NCI-H187 treated with DMSO at 0.1 percent for 48 hours (cell line): ENCODE results near the gene HDAC4.

Experiments
- DNase-seq: peaks from one replicate; lab custom pipeline; 2025; lab: John Stamatoyannopoulos, UW

The HDAC4 gene

DNA sequence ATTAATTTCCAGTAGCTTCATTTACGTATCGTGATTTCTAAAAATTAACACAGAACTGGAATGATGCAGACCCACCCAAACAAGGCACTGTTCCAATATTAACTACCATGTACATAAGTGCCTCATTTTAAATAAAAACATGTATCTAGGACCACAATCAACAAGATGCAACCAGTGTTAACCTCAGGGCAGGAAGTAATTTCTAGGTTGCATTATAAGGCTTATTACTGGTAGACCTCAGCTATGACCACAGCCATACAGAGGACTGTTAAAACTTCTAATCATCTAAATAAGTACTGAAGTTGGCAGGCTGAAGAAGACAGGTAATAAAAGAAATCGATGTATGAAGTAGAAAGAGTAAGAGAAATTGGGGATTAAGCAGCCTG, 262.9 kb downstream of the HDAC4 start:
- no peak for DNase-seq

DNA sequence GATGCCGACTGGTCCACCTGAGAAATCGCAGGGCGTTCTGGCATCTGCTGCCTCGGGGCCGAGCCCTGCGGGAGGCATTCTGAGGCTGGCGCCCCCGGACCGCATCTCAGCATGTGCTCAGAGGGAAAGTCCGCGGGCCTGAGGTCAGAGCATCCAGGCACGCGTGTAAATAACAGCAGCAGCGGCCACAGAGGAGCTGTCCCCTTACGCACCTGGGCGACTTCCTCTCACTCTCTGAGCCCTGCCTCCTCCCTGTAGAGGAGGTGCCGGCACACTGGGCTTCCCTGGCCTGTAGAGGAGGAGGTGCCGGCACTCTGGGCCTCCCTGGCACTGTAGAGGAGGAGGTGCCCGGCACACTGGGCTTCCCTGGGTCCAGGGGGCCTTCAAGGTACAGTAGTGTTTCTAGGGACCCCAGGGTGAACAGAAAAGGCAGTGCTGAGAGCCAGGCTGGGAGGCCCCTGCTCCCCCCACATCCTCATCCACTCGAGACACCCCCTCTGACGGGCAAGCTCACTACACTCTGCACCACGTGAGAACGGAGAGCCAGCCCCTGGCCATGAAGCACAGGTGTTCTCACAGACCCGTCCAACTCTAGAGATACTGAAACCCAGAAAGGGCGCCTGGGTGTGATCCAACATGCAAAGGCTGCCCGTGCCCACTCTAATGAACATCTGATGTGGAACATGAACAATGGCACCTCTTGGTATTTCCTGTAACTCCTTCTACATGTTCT, 263.5 kb downstream of the HDAC4 start:
- DNase-seq: no peak

DNA sequence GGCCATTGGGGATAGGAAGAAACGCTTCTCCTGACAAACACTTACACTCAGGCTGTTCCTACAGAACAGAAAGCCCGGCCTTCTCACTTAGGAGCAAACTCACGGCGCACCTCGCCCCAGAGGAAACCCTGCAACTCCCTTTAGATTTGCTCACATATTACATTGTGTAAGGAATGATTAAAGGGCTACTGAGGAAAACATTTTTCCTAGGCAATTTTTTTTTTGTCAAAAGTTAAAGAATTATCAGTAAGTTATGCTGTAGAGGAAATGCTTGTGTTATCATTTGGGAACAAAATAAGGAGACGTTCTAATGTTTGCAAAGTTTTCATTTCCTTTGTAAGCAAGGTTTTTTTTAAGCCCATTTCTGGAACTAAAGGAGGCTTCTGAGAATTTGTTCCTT, 264.1 kb downstream of the HDAC4 start:
- no peak for DNase-seq

DNA sequence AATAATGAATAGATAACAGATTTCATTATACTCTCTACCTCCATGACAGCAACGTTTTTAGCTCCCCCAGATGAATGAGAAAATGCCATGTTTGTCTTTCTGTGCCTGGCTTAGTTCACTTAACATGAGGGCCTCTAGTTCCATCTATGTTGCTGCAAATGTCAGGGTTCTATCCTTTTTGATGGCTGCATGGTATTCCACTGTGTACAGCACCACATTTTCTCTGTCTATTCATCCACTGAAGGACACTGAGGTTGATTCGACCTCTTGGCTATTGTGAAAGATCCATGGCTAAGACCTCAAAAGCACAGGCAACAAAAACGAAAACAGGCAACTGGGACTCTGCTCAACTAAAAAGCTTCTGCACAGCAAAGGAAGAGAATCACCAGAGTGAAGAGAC, 264.6 kb downstream of the HDAC4 start:
- DNase-seq: no peak

DNA sequence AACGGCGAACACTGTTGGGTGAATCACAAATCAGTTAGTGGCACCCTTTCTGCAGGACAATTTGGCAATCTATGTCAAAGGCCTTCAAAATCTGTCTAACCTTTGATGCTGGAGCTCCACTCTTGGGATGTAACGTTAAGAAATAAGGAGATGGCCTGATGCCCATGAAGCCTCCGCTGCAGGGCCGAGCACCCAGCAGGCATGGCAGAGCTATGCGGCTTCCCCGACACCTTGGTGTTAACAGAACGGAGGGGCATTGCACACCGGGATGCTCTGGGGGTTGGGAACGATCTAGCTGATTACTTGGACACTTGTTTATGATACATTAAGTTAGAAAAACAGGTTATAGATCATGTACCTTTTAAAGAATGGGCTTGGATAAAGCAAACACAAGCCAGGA, 265.3 kb downstream of the HDAC4 start:
- no peak for DNase-seq

DNA sequence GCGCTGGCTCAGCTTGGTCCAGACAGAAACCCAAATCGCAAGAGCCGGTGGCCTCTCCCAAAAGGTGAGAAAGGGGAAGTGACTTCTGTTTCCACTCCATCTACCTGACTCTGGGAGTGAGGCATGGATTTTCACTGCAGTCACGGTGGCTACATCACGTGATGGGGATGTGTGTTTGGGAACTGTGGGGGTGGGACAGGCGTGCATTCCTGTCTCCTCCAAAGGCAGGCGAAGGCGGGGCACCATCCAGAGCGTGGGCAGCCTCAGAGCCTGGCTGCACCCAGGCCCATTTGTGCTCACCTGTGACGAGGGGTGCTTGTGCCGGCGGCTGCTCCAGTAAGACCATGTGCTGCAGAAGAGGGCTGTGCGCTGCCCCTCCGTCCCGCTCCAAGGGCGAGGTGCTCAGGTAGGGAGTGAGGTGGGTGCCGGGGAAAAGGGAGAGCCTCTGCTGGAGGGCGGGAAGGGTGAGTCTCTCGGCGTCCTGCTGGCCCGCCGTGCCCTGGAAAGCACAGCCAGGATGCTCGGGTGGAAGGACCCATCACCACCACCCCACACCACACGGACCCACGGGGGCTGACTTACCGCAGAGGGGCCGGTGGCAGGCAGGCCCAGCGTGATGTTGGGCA, 266.8 kb downstream of the HDAC4 start:
- DNase-seq: no peak

DNA sequence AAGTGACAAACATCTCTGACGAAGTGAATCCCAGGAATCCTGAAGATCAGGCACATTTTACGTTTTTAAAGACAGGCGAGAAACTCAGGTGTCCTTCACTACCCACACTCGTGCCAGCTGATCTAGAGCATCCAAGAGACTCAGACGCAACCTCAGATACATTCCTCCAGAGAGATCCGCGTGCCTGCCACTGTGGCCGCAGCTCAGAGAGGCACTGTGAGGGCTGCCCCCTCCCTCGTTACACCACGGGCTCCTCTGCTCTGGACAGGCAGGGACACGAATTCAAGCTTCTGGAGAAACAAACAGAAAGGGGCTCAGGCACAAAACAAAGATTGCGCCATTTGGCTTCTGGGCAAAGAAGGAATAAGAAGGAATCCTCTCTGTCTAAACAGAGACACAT, 268.0 kb downstream of the HDAC4 start:
- no peak for DNase-seq

DNA sequence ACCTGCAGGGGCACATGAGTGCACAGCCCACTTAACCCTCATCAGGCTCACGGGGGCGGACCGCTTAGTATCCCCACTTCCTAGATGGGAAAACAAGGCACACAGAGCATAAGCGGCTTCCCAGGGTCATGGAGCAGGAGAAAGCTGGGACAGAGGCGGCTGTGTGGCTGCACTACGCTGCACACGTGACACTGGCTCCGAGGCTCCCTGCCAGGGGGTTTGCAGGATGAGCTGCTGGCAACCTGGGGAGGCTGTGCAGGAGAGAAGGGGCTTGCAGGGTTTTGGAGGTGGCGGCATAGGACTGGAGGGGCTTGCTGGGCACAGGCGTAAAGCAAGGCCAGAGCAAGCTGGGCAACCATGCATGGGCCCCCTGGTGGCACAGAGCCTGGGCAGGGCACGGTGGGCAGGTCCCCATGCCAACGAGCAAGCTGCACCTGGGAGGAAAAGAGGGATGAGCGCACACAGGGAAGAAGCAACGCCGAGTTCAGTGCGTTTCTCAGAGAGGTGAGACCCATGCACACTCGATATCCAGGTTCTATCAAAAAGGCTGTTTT, 268.6 kb downstream of the HDAC4 start:
- DNase-seq: no peak

DNA sequence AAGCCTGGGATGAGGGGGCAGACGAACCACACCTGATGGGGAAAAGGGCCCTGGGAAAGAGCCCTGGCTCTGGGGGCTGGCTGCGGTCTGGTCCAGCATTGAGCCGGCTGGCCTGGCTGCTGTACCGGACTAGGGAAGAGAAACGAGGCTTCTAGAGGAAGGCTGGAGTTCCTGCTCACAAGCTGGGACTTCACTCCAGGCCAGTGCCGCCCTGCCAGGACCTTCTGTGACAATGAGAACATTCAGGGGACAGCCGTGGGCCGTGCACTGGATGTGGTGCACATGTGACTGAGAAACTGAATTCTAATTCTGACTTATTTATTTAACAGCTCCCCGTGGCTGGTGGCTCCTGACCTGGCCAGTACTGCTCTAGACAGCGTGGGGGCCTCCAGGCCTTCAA, 269.3 kb downstream of the HDAC4 start:
- no peak for DNase-seq

DNA sequence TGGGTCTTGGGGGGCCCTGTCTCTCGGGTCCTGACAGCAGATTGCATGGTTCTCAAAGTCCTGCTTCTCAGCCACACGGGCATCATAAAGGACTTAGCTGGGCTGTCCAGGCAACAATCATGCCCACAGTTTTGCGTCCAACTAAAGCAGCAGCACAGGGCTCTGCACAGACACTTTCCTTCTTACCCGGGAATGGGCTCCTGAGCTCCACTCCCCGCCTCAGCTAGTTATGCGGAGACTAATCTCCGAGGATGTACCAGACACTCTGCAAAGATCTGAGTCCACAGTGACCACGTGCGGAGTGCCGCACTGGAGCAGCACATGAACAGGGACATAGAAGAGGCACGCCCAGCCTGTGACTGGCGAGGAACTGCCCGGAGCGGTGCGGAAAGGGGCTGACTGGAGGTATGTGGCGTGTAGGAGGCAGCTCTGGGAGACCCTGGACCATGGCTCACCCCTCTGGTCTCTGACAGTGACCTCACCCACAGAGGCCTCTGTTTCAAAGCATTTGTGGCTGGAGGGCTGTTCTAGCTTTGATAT, 270.0 kb downstream of the HDAC4 start:
- no peak for DNase-seq

DNA sequence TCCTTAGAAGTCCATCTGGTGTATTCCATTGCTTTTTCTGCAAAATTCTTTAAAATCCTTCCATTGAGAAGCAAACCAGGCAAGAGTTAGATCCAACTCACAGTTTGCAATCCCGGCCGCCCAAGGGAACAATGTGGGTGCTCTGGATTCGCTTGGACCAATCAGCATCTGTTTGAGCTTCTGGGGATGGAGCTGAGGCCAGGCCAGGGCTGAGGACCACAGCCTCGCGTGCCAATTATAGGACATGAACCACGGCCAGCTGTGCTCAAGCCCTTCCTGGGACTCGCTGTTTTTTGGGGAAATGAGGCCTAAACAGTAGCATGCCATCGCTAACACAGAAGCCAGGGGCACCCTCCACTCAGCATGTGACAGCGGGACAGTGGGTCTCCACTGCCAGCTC, 270.8 kb downstream of the HDAC4 start:
- no peak for DNase-seq

DNA sequence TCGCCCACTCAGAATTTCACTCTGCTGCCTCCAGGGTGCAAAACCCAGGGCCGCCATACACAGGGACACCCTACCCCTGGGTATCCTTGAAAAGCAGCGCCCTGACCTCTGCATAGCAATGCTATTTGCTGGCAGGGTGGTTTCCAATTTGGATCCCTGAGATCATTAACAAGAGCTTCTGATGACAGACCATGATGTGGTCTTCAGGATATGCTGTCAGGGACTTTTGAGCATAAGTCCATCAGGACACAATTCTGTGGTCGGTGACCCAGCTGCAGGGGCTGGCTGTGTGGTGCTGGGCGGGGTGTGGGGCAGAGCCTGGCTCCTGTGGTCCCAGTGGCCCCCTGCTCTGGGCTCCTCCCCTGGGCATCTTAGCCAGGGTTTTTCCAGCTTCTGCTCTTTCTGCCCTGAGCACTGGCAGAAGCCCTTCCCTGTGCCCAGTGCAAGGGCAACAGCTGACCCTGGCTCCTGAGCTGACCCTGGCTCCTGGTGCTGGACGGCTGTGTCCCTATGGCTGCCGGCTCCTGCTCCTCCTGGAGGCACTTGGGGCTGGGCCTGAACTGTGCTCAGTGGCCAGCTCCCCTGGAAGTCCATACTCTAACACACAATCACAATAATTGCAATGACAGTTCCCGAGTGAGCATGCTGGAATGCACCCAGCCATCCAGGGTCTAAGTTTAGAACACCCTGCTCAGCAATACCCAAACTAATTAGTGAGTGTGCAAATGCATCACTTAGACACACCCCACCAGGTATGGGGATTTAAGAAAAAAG, 271.5 kb downstream of the HDAC4 start:
- no peak for DNase-seq

DNA sequence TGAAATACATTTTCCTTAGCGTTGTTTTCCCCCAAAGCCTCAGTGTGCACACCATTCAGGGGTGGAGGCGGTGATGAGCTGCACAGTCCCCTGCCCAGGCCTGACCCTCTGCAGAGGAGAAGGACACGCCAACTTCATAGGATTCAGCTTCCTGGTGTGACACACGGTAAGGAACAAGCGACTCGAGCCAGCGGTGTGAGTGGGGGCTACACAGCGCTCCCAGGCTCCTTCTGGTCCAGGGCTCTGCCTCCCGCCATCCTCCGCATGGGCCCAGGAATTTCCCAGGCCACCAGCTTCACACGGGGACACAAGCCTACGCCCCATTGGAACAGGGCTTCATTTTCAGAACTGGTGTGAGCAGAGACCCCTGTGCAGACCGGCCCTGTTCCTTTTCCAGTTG, 272.1 kb downstream of the HDAC4 start:
- no peak for DNase-seq

DNA sequence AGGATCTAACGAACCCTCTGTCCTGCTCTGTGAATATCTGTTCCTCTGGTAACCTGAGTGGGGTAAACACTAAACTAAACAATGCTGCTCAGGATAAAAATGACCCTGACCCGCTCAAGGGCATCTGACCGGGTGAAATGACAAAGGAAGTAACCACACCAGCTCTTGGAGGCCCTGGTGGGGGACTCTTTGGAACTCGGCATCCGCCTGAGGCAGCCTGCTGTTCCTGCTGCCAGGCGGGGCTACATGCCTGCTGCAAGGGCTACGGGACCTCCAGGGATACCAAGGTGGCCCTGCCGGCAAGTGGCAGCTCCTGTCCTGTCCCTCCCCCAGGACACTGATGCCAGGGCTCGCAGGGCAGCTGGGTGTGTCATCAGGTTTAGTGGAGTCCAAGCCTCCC, 273.3 kb downstream of the HDAC4 start:
- DNase-seq: no peak

DNA sequence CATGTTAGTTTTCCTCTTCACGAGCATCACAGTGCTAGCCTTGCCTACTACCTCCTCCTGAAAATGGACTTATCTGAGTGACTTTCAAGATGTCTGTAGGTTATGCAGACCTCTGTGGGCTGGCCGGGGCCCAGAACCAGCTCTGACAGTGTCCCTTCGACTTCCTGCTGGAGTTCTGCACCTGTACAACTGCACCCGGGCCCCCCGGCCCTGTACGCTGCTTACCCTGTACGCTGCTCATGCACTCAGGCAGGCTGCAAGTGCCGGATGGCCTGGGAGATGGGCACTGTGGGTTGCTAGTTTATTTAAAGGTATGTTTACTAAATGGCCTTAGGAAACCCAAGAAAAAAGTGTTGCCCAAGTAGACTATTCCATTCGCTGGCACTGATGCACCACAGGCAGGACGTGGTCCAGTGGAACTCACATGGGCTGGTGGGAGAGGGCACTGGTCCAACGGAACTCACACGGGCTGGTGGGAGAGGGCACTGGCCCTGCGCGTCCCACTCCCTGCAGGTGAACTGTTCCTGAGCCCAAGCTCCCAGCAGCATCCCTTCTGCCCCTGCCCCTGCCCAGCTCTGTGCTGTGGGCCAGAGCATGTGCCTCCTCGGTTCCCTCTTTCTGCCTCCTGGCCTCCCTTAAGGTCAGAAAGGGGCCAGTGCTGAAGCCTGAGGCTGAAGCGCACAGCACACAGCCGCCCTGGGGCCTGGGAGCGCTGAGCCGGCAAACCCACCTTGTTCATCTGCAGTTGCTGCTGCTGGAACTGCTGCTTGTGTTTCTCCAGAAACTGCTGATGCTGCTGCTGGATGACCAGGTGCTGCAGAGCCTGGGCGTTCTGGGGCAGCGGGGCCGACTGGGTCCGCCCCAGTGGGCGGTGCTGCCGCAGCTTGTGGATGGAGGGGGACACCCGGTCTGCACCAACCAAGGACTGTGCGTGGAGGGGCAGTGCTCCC, 274.8 kb downstream of the HDAC4 start:
- DNase-seq: no peak

DNA sequence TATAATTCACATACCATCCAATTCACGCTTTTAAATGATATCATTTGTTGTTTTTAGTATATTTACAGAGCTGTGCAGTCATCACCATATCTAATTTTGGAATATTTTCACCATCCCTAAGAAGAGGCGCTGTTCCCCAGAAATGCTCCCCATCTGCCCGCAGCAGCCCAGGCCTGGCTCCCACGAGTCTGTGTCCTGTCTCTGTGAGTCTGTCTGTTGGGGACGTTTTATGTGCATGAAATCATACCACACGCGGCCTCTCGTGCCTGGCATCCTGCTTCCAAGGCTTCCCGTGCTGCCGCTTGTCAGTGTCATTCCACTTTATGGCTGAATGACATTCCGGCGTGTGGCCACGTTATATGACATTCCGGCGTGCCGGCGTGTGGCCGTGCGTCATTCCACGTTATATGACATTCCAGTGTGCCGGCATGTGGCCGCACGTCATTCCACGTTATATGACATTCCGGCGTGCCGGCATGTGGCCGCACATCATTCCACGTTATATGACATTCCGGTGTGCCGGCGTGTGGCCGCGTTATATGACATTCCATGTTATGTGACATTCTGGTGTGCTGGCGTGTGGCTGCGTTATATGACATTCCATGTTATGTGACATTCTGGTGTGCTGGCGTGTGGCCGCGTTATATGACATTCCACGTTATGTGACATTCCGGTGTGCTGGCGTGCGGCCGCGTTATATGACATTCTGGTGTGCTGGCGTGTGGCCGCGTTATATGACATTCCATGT, 276.5 kb downstream of the HDAC4 start:
- DNase-seq: no peak

DNA sequence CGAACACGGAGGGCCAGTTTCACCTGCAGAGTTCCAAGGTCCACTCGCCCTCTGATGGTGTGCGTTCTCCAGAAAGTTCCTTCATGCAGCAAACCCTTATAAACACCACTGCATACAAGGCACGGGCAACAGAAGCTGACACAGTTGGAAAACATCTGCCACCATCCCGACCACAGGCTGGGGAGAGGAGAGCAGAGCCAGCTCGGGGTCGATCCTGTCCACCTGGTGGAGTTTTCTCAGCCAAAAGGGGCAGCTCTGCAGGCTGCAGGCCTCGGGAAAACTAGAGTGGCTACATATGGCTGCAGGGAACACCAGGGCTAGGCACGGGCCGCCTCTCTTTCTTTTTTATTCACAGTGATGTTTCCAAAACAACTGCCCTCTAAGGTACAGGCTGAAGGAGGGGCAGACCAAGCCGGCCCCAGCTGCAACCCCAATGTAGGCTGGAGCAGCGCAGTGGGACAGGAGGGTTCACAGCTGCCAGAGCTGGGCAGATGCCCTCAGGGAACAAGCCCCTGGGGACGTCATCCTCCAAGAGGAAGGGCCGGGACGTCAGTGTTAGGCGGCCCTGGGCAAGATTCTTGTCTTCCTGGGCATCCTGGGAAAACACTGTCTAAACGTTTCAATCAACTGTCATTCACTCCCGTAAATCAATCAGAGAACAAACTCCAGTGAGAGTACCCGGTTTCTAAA, 278.3 kb downstream of the HDAC4 start:
- no peak for DNase-seq

DNA sequence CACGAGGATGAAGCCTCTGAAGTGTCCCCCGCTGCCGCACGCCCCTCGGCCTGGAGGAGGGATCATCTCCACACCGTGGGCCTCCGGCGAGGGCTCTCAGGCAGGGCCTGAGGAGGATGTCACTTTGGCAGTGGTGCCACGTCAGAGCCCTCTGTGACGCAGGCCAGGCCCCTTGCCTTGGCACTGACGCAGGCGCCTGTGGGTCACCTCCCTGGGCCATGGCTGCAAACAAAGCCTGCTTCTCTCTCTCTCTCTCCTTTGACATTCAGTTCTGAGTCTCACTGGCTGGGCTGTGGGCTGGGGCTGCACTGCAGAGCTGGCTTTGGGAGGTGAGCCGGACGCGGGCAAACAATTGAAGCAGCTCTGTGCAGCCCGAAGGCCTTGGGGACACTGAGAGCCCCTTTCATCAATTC, 279.2 kb downstream of the HDAC4 start:
- no peak for DNase-seq

DNA sequence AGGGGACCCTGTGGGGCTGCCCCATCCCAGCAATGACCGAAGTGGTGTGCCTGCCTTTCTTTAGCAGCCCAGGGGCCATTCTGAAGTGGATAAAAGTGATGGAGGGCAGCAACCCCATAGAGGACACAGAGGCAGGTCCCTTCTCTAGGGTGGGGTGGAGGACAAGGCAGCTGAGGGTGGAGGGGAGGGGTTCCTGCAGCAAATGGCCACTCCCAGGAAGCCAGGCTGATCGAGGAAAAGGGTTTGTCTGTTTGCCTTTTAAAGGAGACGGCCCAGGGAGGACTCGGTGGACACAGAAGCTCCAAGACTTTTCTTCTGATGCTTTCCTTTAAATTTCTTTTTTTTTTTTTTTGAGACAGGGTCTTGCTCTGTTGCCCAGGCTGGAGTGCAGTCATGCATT, 280.2 kb downstream of the HDAC4 start:
- no peak for DNase-seq
